Skeletal muscle tissue (tissue), 4 donors: ENCODE measurements around the gene HOXA10. TPM values are rescaled to one million over a fixed set of nuclear protein-coding genes. Genes with fewer than 3 reads are reported as not detected.
A peak's percentile ranks its signal among the peaks of the same experiment; 100 is the strongest.

Experiments
- H3K27ac ChIP-seq: one replicate; pipeline ENCODE4 v1.7.0; 2013; ENCODE audit warnings: mild to moderate bottlenecking, low read depth, low read length, inconsistent platforms
- H3K27me3 ChIP-seq, 3 donors: one replicate each; pipeline ENCODE4 v1.7.0; 2013; ENCODE audit warnings: low read length in 3 of 3; ENCODE audit not compliant: control insufficient read depth in 3 of 3, insufficient read depth in 3 of 3
- H3K36me3 ChIP-seq, 3 donors: one replicate each; pipeline ENCODE4 v1.7.0; 2013; ENCODE audit warnings: low read length in 3 of 3; ENCODE audit not compliant: control insufficient read depth in 3 of 3, insufficient read depth in 3 of 3
- H3K4me1 ChIP-seq, 3 donors: one replicate each; pipeline ENCODE4 v1.7.0; 2013; ENCODE audit warnings: low read length in 3 of 3, mild to moderate bottlenecking in 3 of 3; ENCODE audit not compliant: control insufficient read depth in 3 of 3, insufficient read depth in 3 of 3
- H3K4me3 ChIP-seq, 3 donors: one replicate each; pipeline ENCODE4 v1.7.0; 2013; ENCODE audit warnings: low read length in 3 of 3
- H3K9ac ChIP-seq, 3 donors: one replicate each; pipeline ENCODE4 v1.7.0; 2013; ENCODE audit warnings: low read length in 3 of 3, mild to moderate bottlenecking in 3 of 3, moderate library complexity in 2 of 3, low read depth in 1 of 3
- H3K9me3 ChIP-seq, 3 donors: one replicate each; pipeline ENCODE4 v1.7.0; 2013; ENCODE audit warnings: low read length in 3 of 3; ENCODE audit not compliant: control insufficient read depth in 3 of 3
- total RNA-seq: library from RNA; depleted of rRNA; stranded (reverse); fragments of >200 nt; gene quantifications from one replicate; pipeline ENCODE4 v1.2.3, GENCODE V29; 2014
- donor health status: Osteomylitis.

The HOXA10 gene
- total RNA-seq: 13.6 TPM

GRCh38 chr7:27173956-27174873 lies at the start of gene HOXA10:
HOXA10 (minus strand) TSS chr7:27174320; CDS start chr7:27174306, 14 bp downstream.
- Histone ChIP-seq H3K36me3 (no peaks in the 10 kb centered on the region), H3K27me3 (peaks cover 3 to 20% (median 4%) of the 10 kb centered on the region in 3 donors), H3K4me3 (peak within 1 kb of the TSS; percentile 69 to 84 (median 81)), H3K9ac (peak within 1 kb of the TSS; percentile 74 to 97 (median 90)), H3K27ac (peak within 1 kb of the TSS; percentile 84), H3K4me1 (peaks cover 49 to 54% (median 52%) of the 10 kb centered on the region in 3 donors), H3K9me3 (no peaks in the 10 kb centered on the region)

GRCh38 chr7:27221201-27221797 lies 47.2 kb upstream of the HOXA10 start:
- Histone ChIP-seq H3K36me3 (no peaks in the 10 kb centered on the region), H3K4me1 (peaks cover 0 to 4% (median 4%) of the 10 kb centered on the region in 3 donors), H3K27me3 (peaks cover 40 to 59% (median 54%) of the 10 kb centered on the region in 3 donors), H3K9me3 (no peaks in the 10 kb centered on the region), H3K4me3 (no peak overlapping the region), H3K9ac (no peak overlapping the region), H3K27ac (no peak overlapping the region)

GRCh38 chr7:27220440-27220955 lies 46.4 kb upstream of the HOXA10 start:
- no peaks in the 10 kb centered on the region for H3K36me3 ChIP-seq
- no peak overlapping the region for H3K27ac ChIP-seq
- peaks cover 34 to 53% (median 47%) of the 10 kb centered on the region in 3 donors for H3K27me3 ChIP-seq
- no peak overlapping the region for H3K9ac ChIP-seq
- H3K4me3 ChIP-seq: no peak overlapping the region
- peaks cover 0 to 3% (median 2%) of the 10 kb centered on the region in 3 donors for H3K4me1 ChIP-seq
- no peaks in the 10 kb centered on the region for H3K9me3 ChIP-seq

GRCh38 chr7:27219821-27220220 lies 45.7 kb upstream of the HOXA10 start:
- H3K27ac ChIP-seq: no peak overlapping the region
- H3K9me3 ChIP-seq: no peaks in the 10 kb centered on the region
- H3K36me3 ChIP-seq: no peaks in the 10 kb centered on the region
- H3K4me3 ChIP-seq: no peak overlapping the region
- H3K4me1 ChIP-seq: no peaks in the 10 kb centered on the region
- H3K9ac ChIP-seq: no peak overlapping the region
- peaks cover 27 to 46% (median 41%) of the 10 kb centered on the region in 3 donors for H3K27me3 ChIP-seq

- no peaks in the 10 kb centered on the region for H3K36me3 ChIP-seq
- H3K9me3 ChIP-seq: no peaks in the 10 kb centered on the region
- no peak overlapping the region for H3K27ac ChIP-seq
- peaks cover 26 to 53% (median 39%) of the 10 kb centered on the region in 3 donors for H3K27me3 ChIP-seq
- no peak overlapping the region for H3K4me3 ChIP-seq
- no peaks in the 10 kb centered on the region for H3K4me1 ChIP-seq
- no peak overlapping the region for H3K9ac ChIP-seq
Observed at GRCh38 chr7:27217951-27218350, 43.8 kb upstream of the HOXA10 start.

- Histone ChIP-seq H3K4me3 (no peak overlapping the region), H3K36me3 (no peaks in the 10 kb centered on the region), H3K4me1 (peaks cover 4% of the 10 kb centered on the region in 3 donors), H3K27ac (no peak overlapping the region), H3K9ac (no peak overlapping the region), H3K9me3 (no peaks in the 10 kb centered on the region), H3K27me3 (peaks cover 34 to 59% (median 38%) of the 10 kb centered on the region in 3 donors)
Observed at GRCh38 chr7:27215356-27215755, 41.2 kb upstream of the HOXA10 start.

GRCh38 chr7:27214239-27214950 lies 40.3 kb upstream of the HOXA10 start:
- Histone ChIP-seq H3K9ac (no peak overlapping the region), H3K27me3 (peaks cover 34 to 59% (median 39%) of the 10 kb centered on the region in 3 donors), H3K36me3 (no peaks in the 10 kb centered on the region), H3K27ac (no peak overlapping the region), H3K4me3 (no peak overlapping the region), H3K4me1 (peaks cover 4% of the 10 kb centered on the region in 3 donors), H3K9me3 (no peaks in the 10 kb centered on the region)

GRCh38 chr7:27213433-27214238 lies 39.5 kb upstream of the HOXA10 start:
- Histone ChIP-seq H3K36me3 (no peaks in the 10 kb centered on the region), H3K27me3 (peaks cover 36 to 62% (median 39%) of the 10 kb centered on the region in 3 donors), H3K4me3 (no peak overlapping the region), H3K4me1 (peaks cover 4% of the 10 kb centered on the region in 3 donors), H3K27ac (no peak overlapping the region), H3K9me3 (no peaks in the 10 kb centered on the region), H3K9ac (no peak overlapping the region)
